ENCODE results near the gene IDI2. TPM values are rescaled to one million over a fixed set of nuclear protein-coding genes. Genes with fewer than 3 reads are reported as not detected.

The IDI2 gene
- total RNA-seq, 2 donors from 2014 or later, result not detected

- WGBS, result 90% methylated on average over 22 of the region's 22 CpGs
- H3K36me3 ChIP-seq, result no peaks in the 10 kb centered on the region
- no peak overlapping the region for H3K27ac ChIP-seq
- TF ChIP-seq POLR2A (IDR thresholded peaks at IDR 0.05), result no peak
- TF ChIP-seq POLR2AphosphoS5 (IDR thresholded peaks at IDR 0.05), result no peak
- TF ChIP-seq CTCF (IDR thresholded peaks at IDR 0.05), result no peak
- intact Hi-C loops (cut with DNase I), result no loop called here
- H3K4me3 ChIP-seq, result no peak overlapping the region
- no peaks in the 10 kb centered on the region for H3K9me3 ChIP-seq
- no peak for DNase-seq (ENCODE audit: low spot score)
- no peaks in the 10 kb centered on the region for H3K27me3 ChIP-seq (replicated peaks; ENCODE audit: insufficient read depth)
- no peaks in the 10 kb centered on the region for H3K4me1 ChIP-seq (replicated peaks)
These were observed 49.3 kb downstream of the IDI2 start for GRCh38 chr10:976316-976715.

- Histone ChIP-seq H3K36me3 (no peaks in the 10 kb centered on the region), H3K27me3 (replicated peaks; ENCODE audit: insufficient read depth) (no peaks in the 10 kb centered on the region), H3K4me3 (no peak overlapping the region), H3K4me1 (replicated peaks) (no peaks in the 10 kb centered on the region), H3K27ac (no peak overlapping the region), H3K9me3 (no peaks in the 10 kb centered on the region)
- intact Hi-C loops (cut with DNase I), result no loop called here
- no peak for DNase-seq (ENCODE audit: low spot score)
- no peak for TF ChIP-seq CTCF (IDR thresholded peaks at IDR 0.05)
- TF ChIP-seq POLR2A (IDR thresholded peaks at IDR 0.05), result no peak
- no peak for TF ChIP-seq POLR2AphosphoS5 (IDR thresholded peaks at IDR 0.05)
- 90% methylated on average over 5 of the region's 5 CpGs for WGBS
These were observed 50.9 kb downstream of the IDI2 start for GRCh38 chr10:974785-975074.

GRCh38 chr10:974038-974784 is 51.4 kb downstream of the IDI2 start:
- Histone ChIP-seq H3K9me3 (no peaks in the 10 kb centered on the region), H3K27ac (no peak overlapping the region), H3K4me3 (no peak overlapping the region), H3K36me3 (no peaks in the 10 kb centered on the region), H3K27me3 (replicated peaks; ENCODE audit: insufficient read depth) (no peaks in the 10 kb centered on the region), H3K4me1 (replicated peaks) (no peaks in the 10 kb centered on the region)
- intact Hi-C loops (cut with DNase I), result no loop called here
- WGBS, result 59% methylated on average over 20 of the region's 20 CpGs
- DNase-seq (ENCODE audit: low spot score), result no peak
- TF ChIP-seq POLR2A (IDR thresholded peaks at IDR 0.05) (no peak), POLR2AphosphoS5 (IDR thresholded peaks at IDR 0.05) (no peak), CTCF (IDR thresholded peaks at IDR 0.05) (no peak)

- Histone ChIP-seq H3K4me1 (replicated peaks) (no peaks in the 10 kb centered on the region), H3K9me3 (no peaks in the 10 kb centered on the region), H3K27ac (no peak overlapping the region), H3K27me3 (replicated peaks; ENCODE audit: insufficient read depth) (no peaks in the 10 kb centered on the region), H3K36me3 (no peaks in the 10 kb centered on the region), H3K4me3 (no peak overlapping the region)
- DNase-seq (ENCODE audit: low spot score), result no peak
- intact Hi-C loops (cut with DNase I), result no loop called here
- TF ChIP-seq POLR2A (IDR thresholded peaks at IDR 0.05), result no peak
- no peak for TF ChIP-seq POLR2AphosphoS5 (IDR thresholded peaks at IDR 0.05)
- no peak for TF ChIP-seq CTCF (IDR thresholded peaks at IDR 0.05)
- WGBS, result 89% methylated on average over 8 of the region's 8 CpGs
These were observed 52.9 kb downstream of the IDI2 start for GRCh38 chr10:972763-973162.

GRCh38 chr10:971613-972012 is 54.0 kb downstream of the IDI2 start:
- Histone ChIP-seq H3K27me3 (replicated peaks; ENCODE audit: insufficient read depth) (no peaks in the 10 kb centered on the region), H3K27ac (no peak overlapping the region), H3K4me1 (replicated peaks) (no peaks in the 10 kb centered on the region), H3K9me3 (no peaks in the 10 kb centered on the region), H3K4me3 (no peak overlapping the region), H3K36me3 (no peaks in the 10 kb centered on the region)
- DNase-seq (ENCODE audit: low spot score), result no peak
- WGBS, result 76% methylated on average over 12 of the region's 12 CpGs
- TF ChIP-seq CTCF (IDR thresholded peaks at IDR 0.05), result no peak
- no peak for TF ChIP-seq POLR2A (IDR thresholded peaks at IDR 0.05)
- no peak for TF ChIP-seq POLR2AphosphoS5 (IDR thresholded peaks at IDR 0.05)
- intact Hi-C loops (cut with DNase I), result no loop called here
